Hematopoietic multipotent progenitor cell treated with erythropoietin and hydrocortisone succinate and interleukin-3 and kit ligand, for 4 days (in vitro differentiated cells): ENCODE measurements around the gene GRIK1.
"Not testable (repeated sequence)": the region's sequence is repeated elsewhere in the genome, so short reads cannot be mapped to it uniquely, and the experiment has no call there.

Experiments
- DNase-seq: peaks from one replicate; pipeline ENCODE4 v3.0.0-alpha.2; 2015

The GRIK1 gene

DNA sequence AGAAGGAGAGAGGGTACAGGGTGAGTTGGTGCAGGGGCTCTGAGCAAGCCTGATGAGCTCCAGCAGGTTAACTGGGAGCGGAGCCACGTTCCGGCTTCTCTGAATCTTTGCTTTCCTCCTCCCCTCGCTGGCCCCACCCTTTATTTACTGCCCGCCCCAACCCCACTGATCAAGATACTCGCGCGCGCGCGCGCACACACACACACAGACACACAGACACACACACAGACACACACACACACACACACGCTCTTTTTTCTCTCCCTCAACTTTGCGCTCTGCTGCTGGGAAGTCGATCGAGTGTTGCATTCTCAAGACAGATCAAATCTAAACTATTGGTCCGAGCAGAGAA, at the start of gene GRIK1:
GRIK1 (minus strand) TSS at position 73 of the 352 bp plus-strand sequence.
- peak; percentile 35 for DNase-seq

- DNase-seq, result no peak
These were observed 48.0 kb upstream of the GRIK1 start for GRCh38 chr21:29987762-29988161.

- no peak for DNase-seq
These were observed 46.1 kb upstream of the GRIK1 start for GRCh38 chr21:29985866-29986265.

DNA sequence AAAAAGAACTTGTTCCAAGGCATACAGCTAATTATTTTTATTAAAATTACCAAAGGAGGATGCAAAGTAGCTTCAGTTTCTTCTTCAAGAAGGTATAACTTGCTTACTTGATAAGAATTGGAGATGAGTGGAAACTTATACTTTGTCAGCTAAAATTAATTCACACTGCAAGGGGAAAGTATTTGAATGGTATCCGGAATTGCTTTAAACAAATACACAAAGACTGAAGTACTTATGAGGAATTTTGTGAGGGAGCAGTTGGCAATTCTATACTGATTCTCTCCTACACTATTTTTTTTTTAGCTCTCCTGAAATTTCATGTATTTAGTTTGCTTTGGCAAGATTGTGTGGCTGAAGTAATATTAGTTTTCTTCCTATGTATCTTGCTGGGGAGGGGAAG, 39.2 kb upstream of the GRIK1 start:
- DNase-seq, result no peak

DNA sequence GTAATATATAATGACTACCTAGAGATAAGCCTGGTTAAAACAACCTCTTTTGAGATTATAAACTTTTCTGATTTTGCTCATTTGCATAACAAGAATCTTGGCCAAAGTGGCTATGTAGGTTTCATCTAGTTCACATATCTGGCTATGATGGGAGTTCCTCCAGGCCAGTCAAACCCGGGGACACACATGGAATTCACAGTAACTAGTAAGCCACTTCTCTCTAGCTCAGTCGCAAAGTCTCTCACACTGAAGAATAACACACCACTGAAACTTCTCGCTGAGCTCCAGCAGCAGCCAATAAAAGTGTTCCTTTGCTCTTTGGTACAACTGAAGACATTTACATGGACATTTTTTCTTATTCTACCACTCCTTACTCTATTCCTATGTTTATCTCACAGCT, 36.0 kb upstream of the GRIK1 start:
- no peak for DNase-seq

- no peak for DNase-seq
These were observed 33.5 kb upstream of the GRIK1 start for GRCh38 chr21:29973258-29973657.

DNA sequence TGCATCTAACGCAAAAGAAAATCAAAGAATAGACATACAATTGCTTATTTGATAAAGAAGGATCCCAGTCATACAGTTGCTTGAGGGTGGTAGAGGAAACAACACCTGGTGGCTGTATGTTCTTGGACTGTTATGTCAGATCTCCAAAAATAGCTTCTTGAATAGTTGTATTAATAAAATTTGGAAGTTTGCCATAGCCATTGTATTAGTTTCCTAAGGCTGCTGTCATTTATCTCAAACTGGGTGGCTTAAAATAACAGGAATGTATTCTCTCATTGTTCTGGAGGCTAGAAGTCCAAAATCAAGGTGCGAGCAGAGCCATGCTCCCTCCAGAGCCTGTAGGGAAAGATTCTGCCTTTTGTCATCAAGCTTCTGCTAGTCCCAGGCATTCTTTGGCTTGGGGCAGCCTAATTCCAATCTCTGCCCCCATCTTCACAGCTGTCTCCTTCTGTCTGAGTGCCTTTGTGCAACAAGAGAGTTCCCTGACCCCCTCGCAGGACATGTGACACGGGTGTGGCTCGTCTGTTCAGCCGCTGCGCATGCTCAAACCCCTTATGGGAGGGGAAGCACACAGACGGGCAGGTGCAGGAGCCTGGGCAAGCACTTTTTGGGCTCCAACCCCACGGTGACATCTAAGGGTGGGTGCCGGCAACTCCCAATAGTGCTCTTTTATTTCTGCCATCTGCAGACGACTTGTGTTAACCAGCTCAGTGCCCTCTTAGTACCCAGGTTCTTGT, 21.7 kb upstream of the GRIK1 start:
- no peak for DNase-seq

- no peak for DNase-seq
These were observed 18.8 kb upstream of the GRIK1 start for GRCh38 chr21:29958551-29958950.

DNA sequence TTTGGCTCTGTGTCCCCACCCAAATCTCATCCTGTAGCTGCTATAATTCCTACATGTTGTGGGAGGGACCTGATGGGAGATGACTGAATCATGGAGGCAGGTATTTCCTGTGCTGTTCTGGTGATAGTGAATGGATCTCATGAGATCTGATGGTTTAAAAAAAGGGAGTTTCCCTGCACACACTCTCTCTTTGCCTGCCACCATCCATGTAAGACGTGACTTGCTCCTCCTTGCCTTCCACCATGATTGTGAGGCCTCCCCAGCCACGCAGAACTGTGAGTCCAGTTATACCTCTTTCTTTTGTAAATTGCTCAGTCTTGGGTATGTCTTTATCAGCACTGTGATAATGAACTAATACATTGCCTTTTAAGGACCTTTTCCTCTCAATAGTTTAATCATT, 18.2 kb upstream of the GRIK1 start:
- not testable (repeated sequence) for DNase-seq

DNA sequence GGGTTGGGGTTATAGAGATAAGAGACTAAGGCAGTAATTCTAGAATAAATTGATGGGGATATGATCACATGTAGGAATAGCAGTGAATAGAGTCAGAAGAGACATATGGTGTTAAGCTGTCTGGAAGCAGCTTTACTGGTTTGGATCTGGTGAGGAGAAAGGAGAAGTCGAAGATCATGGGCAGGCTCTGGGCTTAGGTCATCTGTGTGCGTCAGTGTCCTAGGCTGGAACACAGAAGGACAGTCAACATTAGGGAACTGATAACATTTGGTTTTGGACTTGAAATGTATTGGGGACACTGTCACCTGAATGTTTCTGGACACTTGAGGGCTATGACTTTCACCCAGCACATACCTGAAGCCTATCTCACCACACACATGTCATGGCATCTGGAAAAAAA, 13.9 kb upstream of the GRIK1 start:
- DNase-seq, result no peak

- no peak for DNase-seq
These were observed 13.3 kb upstream of the GRIK1 start for GRCh38 chr21:29953072-29953471.

GRCh38 chr21:29951911-29952310, 12.1 kb upstream of the GRIK1 start:
- no peak for DNase-seq

DNA sequence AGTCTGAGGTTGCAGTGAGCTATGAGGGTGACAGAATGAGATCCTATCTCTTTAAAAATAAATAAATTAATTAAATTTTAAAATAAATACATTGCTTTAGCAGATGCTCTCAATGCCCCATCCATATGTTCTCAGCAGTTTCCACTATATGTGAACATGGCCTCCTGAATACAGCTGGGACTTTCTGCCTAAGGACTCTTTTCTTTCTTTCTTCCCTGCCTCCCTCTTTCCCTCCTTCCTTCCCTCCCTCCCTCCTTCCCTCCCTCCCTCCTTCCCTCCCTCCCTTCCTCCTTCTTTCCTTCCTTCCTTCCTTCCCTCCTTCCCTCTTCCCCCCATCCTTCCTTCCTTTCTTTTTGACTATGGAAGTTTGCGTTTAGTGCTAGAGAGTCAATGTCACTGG, 10.2 kb upstream of the GRIK1 start:
- DNase-seq, result no peak

- DNase-seq, result no peak
These were observed 7.3 kb upstream of the GRIK1 start for GRCh38 chr21:29947119-29947518.

GRCh38 chr21:29943885-29944284, 4.1 kb upstream of the GRIK1 start:
- no peak for DNase-seq

DNA sequence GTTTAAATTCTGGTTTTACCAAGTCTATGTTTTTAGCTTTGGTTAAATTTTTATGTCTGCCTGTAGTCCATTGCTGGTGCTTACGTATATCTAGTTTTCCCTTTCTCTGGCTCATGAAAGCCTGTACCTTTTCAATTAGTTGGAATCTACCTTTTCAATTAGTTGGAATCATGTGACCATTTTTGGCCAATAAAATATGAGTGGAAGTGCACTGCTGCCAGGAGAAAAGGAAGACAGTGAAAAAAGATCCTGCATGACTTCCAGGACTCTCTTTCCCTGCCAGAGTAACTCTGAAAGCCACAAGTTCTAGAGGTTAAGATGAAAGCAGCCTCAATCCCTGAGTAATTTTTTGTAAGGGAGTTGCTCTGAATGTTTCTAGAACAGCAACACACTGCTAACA, 2.2 kb upstream of the GRIK1 start:
- DNase-seq, result no peak

- no peak for DNase-seq
These were observed 1.2 kb upstream of the GRIK1 start for GRCh38 chr21:29940991-29941390.

DNA sequence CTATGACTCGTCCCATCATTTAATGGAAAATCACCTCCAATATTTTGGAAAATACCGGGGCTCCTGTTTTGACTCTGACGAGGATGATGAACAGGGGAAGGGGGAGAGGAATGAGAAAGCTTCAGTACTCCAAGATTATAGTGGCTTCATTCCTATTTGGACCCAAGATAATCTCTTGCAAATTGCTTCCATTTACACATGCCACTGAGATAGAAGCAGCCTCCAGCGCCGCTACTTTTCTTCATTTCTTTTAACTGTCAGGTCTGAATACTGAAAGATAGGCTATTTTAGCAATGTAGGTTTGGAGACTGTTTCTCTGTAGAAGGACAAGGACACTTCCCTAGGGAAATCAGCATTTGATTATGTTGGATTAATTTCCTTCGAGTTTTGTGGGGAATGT, 565 bp upstream of the GRIK1 start:
- DNase-seq, result no peak

- peak; percentile 10 for DNase-seq
These were observed 482 bp downstream of the GRIK1 start for GRCh38 chr21:29939104-29939923.

DNA sequence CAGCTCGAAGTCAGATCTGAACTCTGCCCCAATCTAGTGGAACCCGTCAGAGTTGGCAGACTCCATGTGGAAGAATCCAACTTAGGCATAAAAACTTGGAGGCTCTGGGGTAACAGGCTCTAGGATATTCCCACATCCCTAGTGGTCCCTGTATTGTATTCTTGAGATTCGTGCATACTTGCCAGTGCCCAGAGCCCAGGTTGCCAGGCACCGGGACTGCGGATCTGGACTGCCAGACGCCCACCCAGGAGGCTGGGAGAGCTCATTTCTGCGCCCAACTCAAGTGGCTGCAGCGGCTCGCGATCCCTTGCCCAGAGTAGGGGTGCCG, 1.1 kb downstream of the GRIK1 start:
- no peak for DNase-seq

- no peak for DNase-seq
These were observed 6.7 kb downstream of the GRIK1 start for GRCh38 chr21:29933088-29933487.

- DNase-seq, result no peak
These were observed 11.3 kb downstream of the GRIK1 start for GRCh38 chr21:29928537-29928936.

- no peak for DNase-seq
These were observed 18.9 kb downstream of the GRIK1 start for GRCh38 chr21:29920938-29921337.

- no peak for DNase-seq
These were observed 25.5 kb downstream of the GRIK1 start for GRCh38 chr21:29914326-29914725.

GRCh38 chr21:29909571-29909970, 30.2 kb downstream of the GRIK1 start:
- DNase-seq, result no peak
